GM10266 (cell line): Measurements from ENCODE around the gene PPP1R9B.

Experiments
- DNase-seq: peaks from one replicate; pipeline ENCODE4 v3.0.0; 2012; ENCODE audit errors: extremely low spot score
- TF ChIP-seq, protein P1 (sequence below): IDR thresholded peaks from 2 replicates; pipeline ENCODE4 v1.5.1; 2012; ENCODE audit warnings: mild to moderate bottlenecking, low read depth; ENCODE audit not compliant: control insufficient read depth, insufficient read depth; ENCODE audit errors: missing control alignments

Gene PPP1R9B

DNA sequence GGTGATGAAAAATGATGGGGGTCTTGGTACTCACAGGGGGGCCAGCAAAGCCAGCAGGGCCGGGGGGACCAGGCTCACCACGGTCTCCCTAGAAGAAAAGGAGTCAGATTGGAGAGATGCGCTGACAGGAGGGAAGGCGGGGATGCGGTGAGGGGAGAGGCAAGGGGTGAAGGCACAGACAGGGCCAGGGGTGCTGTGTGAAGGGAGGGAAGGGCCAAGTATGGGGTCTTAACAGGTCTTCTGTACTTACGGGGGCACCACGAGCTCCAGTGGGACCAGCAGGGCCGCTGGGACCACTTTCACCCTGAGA lies 39.8 kb upstream of the PPP1R9B start:
- no peak for DNase-seq
- TF ChIP-seq, protein P1, sequence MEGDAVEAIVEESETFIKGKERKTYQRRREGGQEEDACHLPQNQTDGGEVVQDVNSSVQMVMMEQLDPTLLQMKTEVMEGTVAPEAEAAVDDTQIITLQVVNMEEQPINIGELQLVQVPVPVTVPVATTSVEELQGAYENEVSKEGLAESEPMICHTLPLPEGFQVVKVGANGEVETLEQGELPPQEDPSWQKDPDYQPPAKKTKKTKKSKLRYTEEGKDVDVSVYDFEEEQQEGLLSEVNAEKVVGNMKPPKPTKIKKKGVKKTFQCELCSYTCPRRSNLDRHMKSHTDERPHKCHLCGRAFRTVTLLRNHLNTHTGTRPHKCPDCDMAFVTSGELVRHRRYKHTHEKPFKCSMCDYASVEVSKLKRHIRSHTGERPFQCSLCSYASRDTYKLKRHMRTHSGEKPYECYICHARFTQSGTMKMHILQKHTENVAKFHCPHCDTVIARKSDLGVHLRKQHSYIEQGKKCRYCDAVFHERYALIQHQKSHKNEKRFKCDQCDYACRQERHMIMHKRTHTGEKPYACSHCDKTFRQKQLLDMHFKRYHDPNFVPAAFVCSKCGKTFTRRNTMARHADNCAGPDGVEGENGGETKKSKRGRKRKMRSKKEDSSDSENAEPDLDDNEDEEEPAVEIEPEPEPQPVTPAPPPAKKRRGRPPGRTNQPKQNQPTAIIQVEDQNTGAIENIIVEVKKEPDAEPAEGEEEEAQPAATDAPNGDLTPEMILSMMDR = no peak

DNA sequence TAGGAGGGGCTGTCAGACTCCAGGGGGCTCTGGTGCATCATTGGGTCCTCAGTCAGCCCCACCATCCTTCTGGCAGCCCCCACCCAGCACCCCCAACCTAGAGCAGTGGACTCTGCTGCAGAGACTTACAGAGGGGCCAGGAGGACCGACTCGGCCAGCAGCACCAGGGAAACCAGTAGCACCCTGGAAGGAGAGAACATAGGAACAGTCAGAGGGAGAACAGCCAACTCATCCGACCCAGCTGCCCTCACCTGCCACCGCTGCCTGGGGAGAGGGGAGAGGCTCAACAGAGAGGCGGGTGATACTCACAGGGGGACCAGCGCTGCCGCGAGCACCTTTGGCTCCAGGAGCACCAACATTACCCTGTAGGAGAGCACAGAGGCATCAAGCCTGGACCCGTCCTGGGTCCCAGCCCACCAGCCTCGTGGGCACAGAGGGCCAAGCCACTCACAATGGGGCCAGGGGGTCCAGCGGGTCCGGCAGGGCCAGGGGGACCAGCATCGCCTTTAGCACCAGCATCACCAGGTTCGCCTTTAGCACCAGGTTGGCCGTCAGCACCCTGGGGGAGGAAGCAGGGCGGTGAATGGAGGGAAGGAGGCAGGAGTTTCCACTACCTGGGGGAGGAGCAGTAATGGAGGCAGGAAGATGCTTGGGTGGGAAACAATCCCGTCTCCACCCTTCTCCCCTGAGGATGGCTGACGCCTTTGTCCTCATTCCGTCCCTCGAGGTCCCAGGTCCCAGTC lies 39.2 kb upstream of the PPP1R9B start:
- TF ChIP-seq, protein P1 = no peak
- DNase-seq = no peak

DNA sequence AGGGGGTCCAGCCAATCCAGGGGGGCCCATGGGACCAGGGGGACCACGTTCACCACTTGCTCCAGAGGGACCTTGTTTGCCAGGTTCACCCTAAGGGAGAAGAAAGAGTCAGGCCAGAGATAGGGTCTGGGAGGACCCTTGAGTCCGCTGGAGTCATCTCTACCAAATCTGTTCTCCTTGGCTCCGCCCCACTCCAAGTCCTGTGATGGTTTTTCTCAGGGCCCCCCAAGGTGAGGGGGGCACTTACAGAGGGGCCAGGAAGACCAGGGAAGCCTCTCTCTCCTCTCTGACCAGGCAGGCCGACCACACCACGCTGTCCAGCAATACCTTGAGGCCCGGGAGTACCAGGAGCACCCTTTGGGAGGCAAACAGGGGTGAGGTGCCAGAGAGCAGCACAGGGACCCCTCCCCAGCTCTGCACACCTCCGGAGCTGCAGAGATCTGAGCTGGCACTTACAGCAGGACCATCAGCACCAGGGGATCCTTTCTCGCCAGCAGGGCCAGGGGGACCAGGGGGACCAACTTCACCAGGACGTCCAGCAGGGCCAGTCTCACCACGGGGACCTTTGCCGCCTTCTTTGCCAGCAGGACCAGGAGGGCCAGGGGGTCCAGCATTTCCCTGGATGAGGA lies 38.6 kb upstream of the PPP1R9B start:
- TF ChIP-seq, protein P1 = no peak
- no peak for DNase-seq

DNA sequence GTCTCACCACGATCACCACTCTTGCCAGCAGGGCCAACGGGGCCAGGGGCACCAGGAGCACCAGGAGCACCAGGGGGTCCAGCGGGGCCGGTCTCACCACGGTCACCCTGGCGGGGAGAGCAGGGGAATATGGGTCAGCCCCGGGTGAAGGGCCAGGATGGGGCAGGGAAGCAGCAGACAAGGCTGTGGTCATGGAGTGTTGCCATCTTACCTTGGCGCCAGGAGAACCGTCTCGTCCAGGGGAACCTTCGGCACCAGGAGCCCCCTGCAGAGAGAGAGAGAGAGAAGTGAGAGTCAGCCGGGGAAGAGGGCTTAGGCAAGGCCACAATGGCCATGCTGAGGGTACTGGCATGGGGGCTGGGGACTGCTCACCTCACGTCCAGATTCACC lies 38.0 kb upstream of the PPP1R9B start:
- TF ChIP-seq, protein P1 = no peak
- no peak for DNase-seq

DNA sequence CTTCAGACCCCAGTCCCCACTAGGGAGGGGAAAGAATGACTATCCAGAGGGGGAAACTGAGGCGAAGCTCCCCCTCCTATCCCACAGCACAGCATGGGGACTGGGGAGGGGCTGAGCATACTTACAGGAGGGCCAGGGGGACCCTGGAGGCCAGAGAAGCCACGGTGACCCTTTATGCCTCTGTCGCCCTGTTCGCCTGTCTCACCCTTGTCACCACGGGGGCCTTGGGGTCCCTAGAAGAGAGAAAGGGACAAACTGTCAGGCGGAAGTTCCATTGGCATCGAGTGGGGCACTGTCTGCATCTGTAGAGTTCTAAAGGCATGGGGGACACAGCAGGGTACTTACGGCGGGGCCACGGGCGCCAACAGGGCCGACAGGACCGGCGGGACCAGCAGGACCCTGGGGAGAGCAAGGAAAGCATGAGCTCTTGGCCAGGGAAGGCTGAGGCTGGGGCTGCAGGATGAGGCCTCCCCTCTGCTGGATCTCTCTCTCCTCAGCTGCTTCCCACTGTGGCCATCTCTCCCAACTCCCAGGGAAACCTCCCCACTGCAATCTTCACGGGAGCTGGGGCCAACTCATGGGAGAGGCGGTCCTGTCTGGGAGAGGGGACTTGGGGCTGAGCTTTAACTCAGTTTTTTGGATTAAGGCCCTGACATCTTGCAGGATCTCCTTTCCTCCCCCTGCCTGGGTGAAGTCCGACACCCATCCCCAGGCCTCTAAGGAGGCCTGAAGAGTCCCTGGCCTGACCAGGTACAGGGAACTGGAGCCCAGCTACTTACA lies 37.5 kb upstream of the PPP1R9B start:
- DNase-seq = no peak

DNA sequence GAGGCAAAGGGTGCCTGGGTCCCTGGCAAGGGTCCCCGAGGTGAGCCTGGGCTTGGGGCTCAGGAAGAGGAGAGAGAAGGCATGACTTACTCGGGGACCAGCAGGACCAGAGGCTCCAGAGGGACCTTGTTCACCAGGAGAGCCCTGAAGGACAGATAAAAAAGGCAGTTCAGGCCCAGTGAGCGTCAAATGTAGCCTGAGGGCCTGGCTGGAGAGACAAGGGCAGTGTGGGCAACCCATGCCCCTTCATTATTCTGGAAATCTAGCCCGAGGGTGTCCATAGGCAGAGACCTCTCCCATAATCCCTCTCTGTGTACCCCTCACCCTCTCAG lies 36.9 kb upstream of the PPP1R9B start:
- TF ChIP-seq, protein P1 = no peak
- no peak for DNase-seq

More for the DNA sequence above, 37.5 kb upstream of the PPP1R9B start:
- TF ChIP-seq, protein P1 = no peak
